Measurements from ENCODE around the gene LPCAT3.
A peak's percentile ranks its signal among the peaks of the same experiment; 100 is the strongest.

DNA sequence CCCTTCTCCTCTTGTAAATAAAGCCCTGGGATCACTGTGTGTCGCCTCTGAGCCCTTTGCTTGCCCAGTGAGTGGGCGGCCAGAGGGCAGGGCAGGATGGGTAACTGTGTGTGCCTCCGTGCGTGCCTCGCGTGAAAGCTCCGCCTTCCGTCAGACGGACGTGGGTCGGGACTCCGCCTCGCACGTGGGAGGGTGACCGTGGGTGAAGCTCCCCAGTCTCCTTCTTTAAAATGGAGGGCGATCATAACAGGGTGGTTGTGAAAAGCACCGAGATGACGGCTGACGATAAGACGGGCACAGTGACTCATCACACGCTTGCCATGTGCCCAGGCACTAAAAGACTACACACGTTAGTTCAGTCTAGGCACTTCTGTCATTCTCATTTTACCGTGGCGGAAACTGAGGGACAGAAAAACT lies 57.0 kb downstream of the LPCAT3 start:
- TF ChIP-seq SUZ12 (IDR thresholded peaks at IDR 0.05) (no peak), ZNF384 (IDR thresholded peaks at IDR 0.05) (no peak), ELF4 (IDR thresholded peaks at IDR 0.05) (no peak), SP1 (IDR thresholded peaks at IDR 0.05) (no peak), CTBP1 (IDR thresholded peaks at IDR 0.05; ENCODE audit: borderline replicate concordance) (no peak), FOXM1 (IDR thresholded peaks at IDR 0.05; ENCODE audit: borderline replicate concordance) (no peak), NFRKB (IDR thresholded peaks at IDR 0.05) (no peak), BHLHE40 (IDR thresholded peaks at IDR 0.05; ENCODE audit: borderline replicate concordance) (no peak), FOXK2 (IDR thresholded peaks at IDR 0.05) (no peak), TARDBP (IDR thresholded peaks at IDR 0.05) (no peak), L3MBTL2 (conservative IDR thresholded peaks at IDR 0.05) (peak; percentile 53; the same call in 1 of the 2 replicates), ARNT (IDR thresholded peaks at IDR 0.05) (no peak), LEF1 (IDR thresholded peaks at IDR 0.05; ENCODE audit: borderline replicate concordance) (no peak)
- TF ChIP-seq, protein P1, sequence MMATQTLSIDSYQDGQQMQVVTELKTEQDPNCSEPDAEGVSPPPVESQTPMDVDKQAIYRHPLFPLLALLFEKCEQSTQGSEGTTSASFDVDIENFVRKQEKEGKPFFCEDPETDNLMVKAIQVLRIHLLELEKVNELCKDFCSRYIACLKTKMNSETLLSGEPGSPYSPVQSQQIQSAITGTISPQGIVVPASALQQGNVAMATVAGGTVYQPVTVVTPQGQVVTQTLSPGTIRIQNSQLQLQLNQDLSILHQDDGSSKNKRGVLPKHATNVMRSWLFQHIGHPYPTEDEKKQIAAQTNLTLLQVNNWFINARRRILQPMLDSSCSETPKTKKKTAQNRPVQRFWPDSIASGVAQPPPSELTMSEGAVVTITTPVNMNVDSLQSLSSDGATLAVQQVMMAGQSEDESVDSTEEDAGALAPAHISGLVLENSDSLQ (IDR thresholded peaks at IDR 0.05) = no peak
